Stimulated activated CD8-positive, alpha-beta memory T cell treated with anti-CD3 and anti-CD28 coated beads, Interleukin-15, amount 100 ng/mL, for 1 hour (primary cell): ENCODE results near the gene SCRN3.
"Not testable (repeated sequence)": the region's sequence is repeated elsewhere in the genome, so short reads cannot be mapped to it uniquely, and the experiment has no call there.

ENCODE experiments used
- DNase-seq: peaks from one replicate; pipeline ENCODE4 v3.0.0-alpha.2; 2020; ENCODE audit warnings: low read depth

Gene SCRN3

GRCh38 chr2:174410039-174410438, 14.5 kb downstream of the SCRN3 start:
- not testable (repeated sequence) for DNase-seq

GRCh38 chr2:174412256-174412655, 16.7 kb downstream of the SCRN3 start:
- DNase-seq = no peak

DNA sequence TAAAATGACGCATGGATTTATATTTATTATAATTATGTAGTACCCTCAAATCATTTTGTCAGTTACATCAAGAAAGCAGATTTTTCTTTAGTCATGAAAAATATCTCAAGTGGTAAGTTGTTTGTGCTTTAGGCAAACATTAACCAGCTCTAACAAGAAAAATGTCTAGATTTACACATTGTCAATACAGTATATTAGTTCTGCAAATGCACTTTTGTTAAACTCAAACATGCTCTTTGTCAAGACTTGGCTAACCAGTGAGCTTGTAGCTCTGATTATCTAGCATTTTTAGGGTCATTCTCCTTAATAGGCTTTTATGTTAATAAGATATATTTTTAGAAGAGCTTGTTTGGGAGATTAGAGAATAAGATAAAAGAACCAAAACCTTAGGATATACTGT, 32.7 kb downstream of the SCRN3 start:
- DNase-seq = no peak

- no peak for DNase-seq
These were observed 34.5 kb downstream of the SCRN3 start for GRCh38 chr2:174430066-174430465.

DNA sequence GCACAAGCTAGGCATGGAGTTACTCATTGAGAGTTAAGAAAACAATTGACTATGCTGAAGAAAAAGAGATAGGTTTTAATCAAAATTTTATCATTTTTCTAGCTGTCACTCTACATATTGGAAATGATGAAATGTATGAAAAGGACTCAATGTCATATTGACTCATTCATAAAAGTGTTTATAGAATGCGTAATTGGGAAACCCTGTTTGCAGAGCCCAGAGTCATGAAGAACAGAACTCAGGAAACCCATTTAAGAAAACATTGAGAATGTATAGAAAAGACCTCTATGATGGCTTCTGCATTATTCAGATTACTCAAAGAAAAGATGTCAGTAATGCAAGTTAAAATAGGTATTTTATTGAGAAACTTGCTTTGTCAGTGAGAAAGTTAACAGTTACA, 36.4 kb downstream of the SCRN3 start:
- DNase-seq = no peak

- DNase-seq = no peak
These were observed 40.8 kb downstream of the SCRN3 start for GRCh38 chr2:174436351-174436750.

GRCh38 chr2:174438146-174438886, 42.8 kb downstream of the SCRN3 start:
- no peak for DNase-seq

GRCh38 chr2:174439323-174439722, 43.8 kb downstream of the SCRN3 start:
- no peak for DNase-seq

DNA sequence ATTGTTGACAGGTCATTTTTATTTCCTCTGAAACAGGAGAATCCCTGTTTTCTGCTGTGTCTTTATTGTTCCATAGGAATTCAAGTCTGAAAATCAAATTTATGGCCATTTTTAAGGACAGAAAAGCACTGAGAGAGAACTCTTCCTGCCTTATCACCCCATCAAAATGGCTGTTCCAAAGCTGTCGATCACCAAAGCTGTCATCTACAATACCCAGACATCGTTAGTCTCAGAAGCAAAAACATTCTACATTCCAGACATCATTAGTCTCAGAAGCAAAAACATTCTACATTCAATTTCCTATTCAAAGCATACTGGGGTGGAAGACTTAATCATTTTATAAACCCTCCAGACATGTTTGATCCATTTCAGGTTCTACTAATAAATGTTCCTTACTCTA, 44.4 kb downstream of the SCRN3 start:
- no peak for DNase-seq

DNA sequence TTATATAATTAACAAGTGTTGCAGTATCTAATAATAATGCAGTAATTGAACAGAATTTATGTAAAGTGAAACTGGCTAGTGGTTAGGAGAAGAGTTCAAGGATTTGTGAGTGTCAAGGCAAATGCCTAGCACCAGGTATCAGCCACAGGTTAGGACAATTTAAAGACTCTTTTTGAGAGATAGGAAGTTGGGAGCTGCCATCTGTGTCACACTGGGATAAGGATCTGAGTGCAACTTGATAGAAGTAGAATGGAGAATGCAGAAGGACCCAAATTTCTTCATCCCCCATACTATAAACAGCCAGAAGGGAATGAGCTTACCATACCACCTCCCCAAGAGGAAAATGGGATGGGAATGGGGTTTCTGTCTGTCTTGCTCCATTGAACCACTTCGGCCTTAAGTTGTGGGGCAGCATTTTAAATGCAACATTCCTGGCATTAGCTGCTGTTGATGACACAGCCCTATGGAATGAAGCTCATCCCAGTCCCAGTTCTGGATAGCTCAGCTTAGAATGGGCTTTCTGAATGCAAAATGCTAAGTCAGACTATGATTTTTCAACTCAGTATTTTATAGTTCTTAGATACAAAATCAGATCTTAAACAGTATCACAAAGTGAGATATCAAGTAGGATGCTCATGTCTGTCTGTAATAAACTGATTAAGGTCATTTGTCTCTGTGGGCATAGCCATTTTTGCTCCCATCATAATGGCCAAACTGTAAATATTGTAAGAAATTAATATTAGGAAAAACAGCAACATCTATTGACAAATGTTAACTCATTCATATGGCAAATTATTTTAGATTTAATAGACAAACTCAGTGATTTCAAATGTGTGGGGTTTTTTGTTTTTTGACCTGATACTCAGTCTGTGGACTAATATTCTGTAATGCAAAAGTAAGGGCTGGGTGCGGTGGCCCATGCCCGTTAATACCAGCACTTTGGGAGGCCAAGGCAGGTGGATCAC, 47.3 kb downstream of the SCRN3 start:
- DNase-seq = no peak

GRCh38 chr2:174444761-174445160, 49.2 kb downstream of the SCRN3 start:
- no peak for DNase-seq

DNA sequence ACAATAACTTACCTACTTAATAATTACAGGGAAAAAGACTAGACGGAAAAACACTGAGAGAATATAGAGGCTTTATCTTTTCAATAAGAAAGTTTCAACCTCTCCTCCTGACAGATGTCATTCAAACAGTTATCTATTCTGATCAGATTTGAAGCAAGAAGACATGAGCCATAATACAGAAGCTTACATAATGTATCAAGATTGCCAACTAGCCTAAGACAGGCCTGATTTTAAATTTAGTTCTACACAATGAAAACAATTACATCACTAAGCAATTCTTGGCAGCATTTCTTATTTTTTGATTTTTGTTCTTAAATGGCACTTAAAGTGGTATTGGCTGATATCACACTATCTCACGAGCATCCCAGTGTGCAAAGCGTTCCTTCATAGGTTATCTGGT, 49.7 kb downstream of the SCRN3 start:
- no peak for DNase-seq

DNA sequence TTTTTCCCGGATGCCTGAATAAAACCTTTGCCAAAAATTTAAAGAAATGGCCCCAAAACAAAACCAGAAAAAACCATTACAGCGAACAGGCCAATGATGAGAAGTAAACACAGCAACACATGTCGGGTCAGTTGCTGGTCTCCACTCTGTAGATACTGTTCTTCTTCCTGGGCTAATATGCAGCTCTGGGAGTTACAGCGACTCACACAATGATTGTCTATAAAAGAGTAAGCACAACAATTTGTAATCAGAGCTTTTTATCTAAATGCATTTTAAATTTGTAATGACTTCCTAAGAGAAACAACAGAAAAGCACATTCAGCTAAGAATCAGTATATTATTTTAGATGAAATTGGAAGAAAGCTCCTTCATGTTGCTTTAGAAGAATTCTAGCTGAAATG, 51.0 kb downstream of the SCRN3 start:
- no peak for DNase-seq

DNA sequence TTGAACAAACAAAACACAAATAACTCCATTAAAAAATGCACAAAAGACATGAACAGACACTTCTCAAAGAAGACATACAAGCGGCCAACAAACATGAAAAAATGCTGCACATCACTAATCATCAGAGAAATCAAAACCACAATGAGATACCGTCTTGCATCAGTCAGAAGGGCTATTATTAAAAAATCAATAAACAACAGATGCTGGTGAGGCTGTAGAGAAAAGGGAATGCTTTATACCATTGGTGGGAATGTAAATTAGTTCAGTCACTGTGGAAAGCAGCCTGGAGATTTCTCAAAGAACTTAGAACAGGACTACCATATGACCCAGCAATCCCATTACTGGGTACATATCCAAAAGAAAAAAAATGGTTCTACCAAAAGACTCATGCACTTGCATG, 53.5 kb downstream of the SCRN3 start:
- no peak for DNase-seq

DNA sequence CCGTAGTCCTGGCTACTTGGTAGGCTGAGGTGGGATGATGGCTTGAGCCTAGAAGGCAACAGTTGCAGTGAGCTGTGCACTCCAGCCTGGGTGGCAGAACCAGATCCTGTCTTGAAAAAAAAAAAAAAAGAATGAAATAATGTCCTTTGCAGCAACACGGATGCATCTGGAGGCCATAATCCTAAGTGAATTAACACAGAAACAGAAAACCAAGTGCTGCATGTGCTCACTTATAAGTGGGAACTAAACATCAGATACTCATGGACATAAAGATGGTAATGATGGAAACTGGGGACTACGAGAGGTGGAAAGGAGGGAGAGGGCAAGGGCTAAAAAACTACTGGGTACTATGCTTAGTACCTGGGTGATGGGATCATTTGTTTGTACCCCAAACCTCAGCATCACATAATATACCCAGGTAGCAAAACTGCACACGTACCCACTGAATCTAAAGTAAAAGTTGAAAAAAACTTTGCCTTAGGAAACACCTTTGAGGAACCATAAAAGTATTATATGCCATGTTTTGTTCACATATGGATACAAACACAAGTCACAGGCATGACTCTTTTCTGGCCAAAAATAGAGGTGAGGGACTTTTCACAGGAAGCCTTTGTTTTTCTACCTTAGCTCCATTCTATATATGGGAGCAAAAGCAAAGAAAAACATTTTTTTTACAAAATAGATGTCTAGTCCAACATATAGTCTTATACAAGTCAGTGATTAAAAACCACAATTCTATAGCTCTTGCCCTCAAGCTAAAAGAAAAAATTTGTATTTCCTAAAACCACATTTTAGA, 54.7 kb downstream of the SCRN3 start:
- no peak for DNase-seq

DNA sequence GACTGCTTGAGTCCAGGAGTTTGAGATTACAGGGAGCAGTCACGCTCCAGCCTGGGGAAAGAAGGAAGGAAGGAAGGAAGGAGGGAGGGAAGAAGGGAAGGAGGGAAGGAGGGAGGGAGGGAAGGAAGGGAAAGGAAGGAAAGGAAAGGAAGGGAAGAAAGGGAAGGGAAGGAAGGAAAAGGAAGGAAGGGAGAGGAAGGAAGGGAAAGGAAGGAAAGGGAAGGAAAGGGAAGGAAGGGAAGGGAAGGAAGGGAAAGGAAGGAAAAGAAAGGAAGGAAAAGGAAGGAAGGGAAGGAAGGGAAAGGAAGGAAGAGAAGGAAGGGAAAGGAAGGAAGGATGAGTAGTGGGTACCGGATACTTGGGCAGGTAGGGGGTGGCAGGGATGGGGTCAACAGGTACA, 59.0 kb downstream of the SCRN3 start:
- no peak for DNase-seq

- DNase-seq = no peak
These were observed 65.7 kb downstream of the SCRN3 start for GRCh38 chr2:174461221-174461620.

- no peak for DNase-seq
These were observed 69.8 kb downstream of the SCRN3 start for GRCh38 chr2:174465327-174465726.

GRCh38 chr2:174473796-174474195, 78.3 kb downstream of the SCRN3 start:
- no peak for DNase-seq

DNA sequence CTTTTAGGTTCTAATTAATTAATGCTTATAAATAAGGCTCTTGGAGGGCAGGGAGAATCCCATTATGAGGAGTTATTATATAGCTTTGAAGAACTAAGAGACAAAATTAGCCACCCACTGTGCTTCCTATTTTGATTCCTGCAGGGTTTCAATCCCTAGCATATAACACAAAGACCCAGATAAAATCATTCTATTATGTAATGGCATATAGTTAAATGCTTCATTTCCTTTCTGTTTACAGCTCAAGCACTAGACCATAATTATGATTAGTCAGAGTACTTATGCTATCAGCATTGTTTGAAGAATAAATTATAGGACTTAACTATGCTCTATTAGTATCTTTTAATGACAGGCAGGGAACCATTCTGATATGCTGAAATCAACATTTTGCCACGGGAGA, 82.2 kb downstream of the SCRN3 start:
- no peak for DNase-seq
